ENCODE results near the gene BMAL1. TPM values are rescaled to one million over a fixed set of nuclear protein-coding genes. Genes with fewer than 3 reads are reported as not detected.

BMAL1 gene
- total RNA-seq, 1 donor from 2014 or later, result 18.8 TPM

GRCh38 chr11:13321431-13321830, 43.8 kb downstream of the BMAL1 start:
- no peaks in the 10 kb centered on the region for H3K9me3 ChIP-seq (ENCODE audit: control insufficient read depth in 3 of 3, low read length in 3 of 3)
- no peaks in the 10 kb centered on the region for H3K36me3 ChIP-seq (ENCODE audit: control insufficient read depth in 3 of 3, insufficient read depth in 3 of 3, low read length in 3 of 3)
- H3K27me3 ChIP-seq (ENCODE audit: control insufficient read depth in 3 of 3, insufficient read depth in 3 of 3, low read length in 3 of 3), result no peaks in the 10 kb centered on the region
- H3K27ac ChIP-seq (ENCODE audit: low read depth, low read length), result no peak overlapping the region
- no peak overlapping the region for H3K9ac ChIP-seq (ENCODE audit: low read depth in 1 of 3, low read length in 3 of 3)
- H3K4me3 ChIP-seq (ENCODE audit: low read length in 3 of 3), result no peak overlapping the region
- peaks cover 26 to 45% (median 43%) of the 10 kb centered on the region in 3 donors for H3K4me1 ChIP-seq (ENCODE audit: control insufficient read depth in 3 of 3, insufficient read depth in 3 of 3, low read length in 3 of 3)

GRCh38 chr11:13324141-13324540, 46.6 kb downstream of the BMAL1 start:
- Histone ChIP-seq H3K4me1 (ENCODE audit: control insufficient read depth in 3 of 3, insufficient read depth in 3 of 3, low read length in 3 of 3) (peaks cover 22 to 40% (median 38%) of the 10 kb centered on the region in 3 donors), H3K9ac (ENCODE audit: low read depth in 1 of 3, low read length in 3 of 3) (no peak overlapping the region), H3K36me3 (ENCODE audit: control insufficient read depth in 3 of 3, insufficient read depth in 3 of 3, low read length in 3 of 3) (no peaks in the 10 kb centered on the region), H3K27ac (ENCODE audit: low read depth, low read length) (no peak overlapping the region), H3K27me3 (ENCODE audit: control insufficient read depth in 3 of 3, insufficient read depth in 3 of 3, low read length in 3 of 3) (no peaks in the 10 kb centered on the region), H3K4me3 (ENCODE audit: low read length in 3 of 3) (no peak overlapping the region), H3K9me3 (ENCODE audit: control insufficient read depth in 3 of 3, low read length in 3 of 3) (no peaks in the 10 kb centered on the region)

GRCh38 chr11:13324709-13325108, 47.1 kb downstream of the BMAL1 start:
- Histone ChIP-seq H3K4me1 (ENCODE audit: control insufficient read depth in 3 of 3, insufficient read depth in 3 of 3, low read length in 3 of 3) (peaks cover 27 to 42% (median 40%) of the 10 kb centered on the region in 3 donors), H3K9me3 (ENCODE audit: control insufficient read depth in 3 of 3, low read length in 3 of 3) (no peaks in the 10 kb centered on the region), H3K4me3 (ENCODE audit: low read length in 3 of 3) (no peak overlapping the region), H3K27me3 (ENCODE audit: control insufficient read depth in 3 of 3, insufficient read depth in 3 of 3, low read length in 3 of 3) (no peaks in the 10 kb centered on the region), H3K36me3 (ENCODE audit: control insufficient read depth in 3 of 3, insufficient read depth in 3 of 3, low read length in 3 of 3) (no peaks in the 10 kb centered on the region), H3K27ac (ENCODE audit: low read depth, low read length) (no peak overlapping the region), H3K9ac (ENCODE audit: low read depth in 1 of 3, low read length in 3 of 3) (no peak overlapping the region)

- H3K27me3 ChIP-seq (ENCODE audit: control insufficient read depth in 3 of 3, insufficient read depth in 3 of 3, low read length in 3 of 3), result no peaks in the 10 kb centered on the region
- no peak overlapping the region for H3K9ac ChIP-seq (ENCODE audit: low read depth in 1 of 3, low read length in 3 of 3)
- no peak overlapping the region for H3K4me3 ChIP-seq (ENCODE audit: low read length in 3 of 3)
- no peaks in the 10 kb centered on the region for H3K36me3 ChIP-seq (ENCODE audit: control insufficient read depth in 3 of 3, insufficient read depth in 3 of 3, low read length in 3 of 3)
- H3K9me3 ChIP-seq (ENCODE audit: control insufficient read depth in 3 of 3, low read length in 3 of 3), result no peaks in the 10 kb centered on the region
- H3K27ac ChIP-seq (ENCODE audit: low read depth, low read length), result no peak overlapping the region
- peaks cover 40 to 61% (median 46%) of the 10 kb centered on the region in 3 donors for H3K4me1 ChIP-seq (ENCODE audit: control insufficient read depth in 3 of 3, insufficient read depth in 3 of 3, low read length in 3 of 3)
Observed at GRCh38 chr11:13327421-13327820, 49.8 kb downstream of the BMAL1 start.

GRCh38 chr11:13328286-13328685, 50.7 kb downstream of the BMAL1 start:
- Histone ChIP-seq H3K36me3 (ENCODE audit: control insufficient read depth in 3 of 3, insufficient read depth in 3 of 3, low read length in 3 of 3) (no peaks in the 10 kb centered on the region), H3K9ac (ENCODE audit: low read depth in 1 of 3, low read length in 3 of 3) (no peak overlapping the region), H3K4me3 (ENCODE audit: low read length in 3 of 3) (no peak overlapping the region), H3K27me3 (ENCODE audit: control insufficient read depth in 3 of 3, insufficient read depth in 3 of 3, low read length in 3 of 3) (no peaks in the 10 kb centered on the region), H3K27ac (ENCODE audit: low read depth, low read length) (no peak overlapping the region), H3K4me1 (ENCODE audit: control insufficient read depth in 3 of 3, insufficient read depth in 3 of 3, low read length in 3 of 3) (peaks cover 42 to 64% (median 51%) of the 10 kb centered on the region in 3 donors), H3K9me3 (ENCODE audit: control insufficient read depth in 3 of 3, low read length in 3 of 3) (no peaks in the 10 kb centered on the region)

GRCh38 chr11:13329670-13330356, 52.2 kb downstream of the BMAL1 start:
- H3K27me3 ChIP-seq (ENCODE audit: control insufficient read depth in 3 of 3, insufficient read depth in 3 of 3, low read length in 3 of 3), result no peaks in the 10 kb centered on the region
- no peaks in the 10 kb centered on the region for H3K9me3 ChIP-seq (ENCODE audit: control insufficient read depth in 3 of 3, low read length in 3 of 3)
- no peak overlapping the region for H3K4me3 ChIP-seq (ENCODE audit: low read length in 3 of 3)
- no peak overlapping the region for H3K9ac ChIP-seq (ENCODE audit: low read depth in 1 of 3, low read length in 3 of 3)
- H3K4me1 ChIP-seq (ENCODE audit: control insufficient read depth in 3 of 3, insufficient read depth in 3 of 3, low read length in 3 of 3), result peaks cover 39 to 69% (median 54%) of the 10 kb centered on the region in 3 donors
- no peaks in the 10 kb centered on the region for H3K36me3 ChIP-seq (ENCODE audit: control insufficient read depth in 3 of 3, insufficient read depth in 3 of 3, low read length in 3 of 3)
- H3K27ac ChIP-seq (ENCODE audit: low read depth, low read length), result no peak overlapping the region

- H3K9ac ChIP-seq (ENCODE audit: low read depth in 1 of 3, low read length in 3 of 3), result no peak overlapping the region
- H3K9me3 ChIP-seq (ENCODE audit: control insufficient read depth in 3 of 3, low read length in 3 of 3), result no peaks in the 10 kb centered on the region
- no peak overlapping the region for H3K4me3 ChIP-seq (ENCODE audit: low read length in 3 of 3)
- H3K27ac ChIP-seq (ENCODE audit: low read depth, low read length), result no peak overlapping the region
- H3K27me3 ChIP-seq (ENCODE audit: control insufficient read depth in 3 of 3, insufficient read depth in 3 of 3, low read length in 3 of 3), result no peaks in the 10 kb centered on the region
- no peaks in the 10 kb centered on the region for H3K36me3 ChIP-seq (ENCODE audit: control insufficient read depth in 3 of 3, insufficient read depth in 3 of 3, low read length in 3 of 3)
- H3K4me1 ChIP-seq (ENCODE audit: control insufficient read depth in 3 of 3, insufficient read depth in 3 of 3, low read length in 3 of 3), result peaks cover 46 to 78% (median 61%) of the 10 kb centered on the region in 3 donors
Observed at GRCh38 chr11:13332124-13332523, 54.5 kb downstream of the BMAL1 start.

GRCh38 chr11:13333456-13333957, 55.9 kb downstream of the BMAL1 start:
- no peaks in the 10 kb centered on the region for H3K36me3 ChIP-seq (ENCODE audit: control insufficient read depth in 3 of 3, insufficient read depth in 3 of 3, low read length in 3 of 3)
- peaks cover 50 to 76% (median 59%) of the 10 kb centered on the region in 3 donors for H3K4me1 ChIP-seq (ENCODE audit: control insufficient read depth in 3 of 3, insufficient read depth in 3 of 3, low read length in 3 of 3)
- no peaks in the 10 kb centered on the region for H3K9me3 ChIP-seq (ENCODE audit: control insufficient read depth in 3 of 3, low read length in 3 of 3)
- peak overlapping the region in 1 of 3 donors; percentile 14 for H3K9ac ChIP-seq (ENCODE audit: low read depth in 1 of 3, low read length in 3 of 3)
- no peaks in the 10 kb centered on the region for H3K27me3 ChIP-seq (ENCODE audit: control insufficient read depth in 3 of 3, insufficient read depth in 3 of 3, low read length in 3 of 3)
- no peak overlapping the region for H3K4me3 ChIP-seq (ENCODE audit: low read length in 3 of 3)
- no peak overlapping the region for H3K27ac ChIP-seq (ENCODE audit: low read depth, low read length)

GRCh38 chr11:13334034-13334786, 56.6 kb downstream of the BMAL1 start:
- Histone ChIP-seq H3K9ac (ENCODE audit: low read depth in 1 of 3, low read length in 3 of 3) (no peak overlapping the region), H3K4me1 (ENCODE audit: control insufficient read depth in 3 of 3, insufficient read depth in 3 of 3, low read length in 3 of 3) (peaks cover 57 to 78% (median 64%) of the 10 kb centered on the region in 3 donors), H3K27ac (ENCODE audit: low read depth, low read length) (no peak overlapping the region)

GRCh38 chr11:13335319-13335718, 57.7 kb downstream of the BMAL1 start:
- Histone ChIP-seq H3K36me3 (ENCODE audit: control insufficient read depth in 3 of 3, insufficient read depth in 3 of 3, low read length in 3 of 3) (no peaks in the 10 kb centered on the region), H3K4me3 (ENCODE audit: low read length in 3 of 3) (no peak overlapping the region), H3K9ac (ENCODE audit: low read depth in 1 of 3, low read length in 3 of 3) (no peak overlapping the region), H3K27ac (ENCODE audit: low read depth, low read length) (no peak overlapping the region), H3K9me3 (ENCODE audit: control insufficient read depth in 3 of 3, low read length in 3 of 3) (no peaks in the 10 kb centered on the region), H3K4me1 (ENCODE audit: control insufficient read depth in 3 of 3, insufficient read depth in 3 of 3, low read length in 3 of 3) (peaks cover 51 to 74% (median 61%) of the 10 kb centered on the region in 3 donors), H3K27me3 (ENCODE audit: control insufficient read depth in 3 of 3, insufficient read depth in 3 of 3, low read length in 3 of 3) (no peaks in the 10 kb centered on the region)

More at GRCh38 chr11:13334034-13334786, 56.6 kb downstream of the BMAL1 start:
- Histone ChIP-seq H3K27me3 (ENCODE audit: control insufficient read depth in 3 of 3, insufficient read depth in 3 of 3, low read length in 3 of 3) (no peaks in the 10 kb centered on the region), H3K4me3 (ENCODE audit: low read length in 3 of 3) (no peak overlapping the region), H3K9me3 (ENCODE audit: control insufficient read depth in 3 of 3, low read length in 3 of 3) (no peaks in the 10 kb centered on the region), H3K36me3 (ENCODE audit: control insufficient read depth in 3 of 3, insufficient read depth in 3 of 3, low read length in 3 of 3) (no peaks in the 10 kb centered on the region)

Measured in skeletal muscle tissue (tissue), 4 donors.